HL-60/S4 treated with phorbol 12-myristate 13-acetate at 8.2 ng/mL for 4 days and 3 days (cell line): ENCODE data around the gene KLKB1.
"Not testable (repeated sequence)": the region's sequence is repeated elsewhere in the genome, so short reads cannot be mapped to it uniquely, and the experiment has no call there.

Source experiments
- in situ Hi-C: fragments of 300-500 bp; cut with MboI; formaldehyde crosslinking; loops from 2 replicates; pipeline ENCODE4 v1.15.0; 2022; ENCODE audit warnings: low sequenced_read_pairs

KLKB1 gene

DNA sequence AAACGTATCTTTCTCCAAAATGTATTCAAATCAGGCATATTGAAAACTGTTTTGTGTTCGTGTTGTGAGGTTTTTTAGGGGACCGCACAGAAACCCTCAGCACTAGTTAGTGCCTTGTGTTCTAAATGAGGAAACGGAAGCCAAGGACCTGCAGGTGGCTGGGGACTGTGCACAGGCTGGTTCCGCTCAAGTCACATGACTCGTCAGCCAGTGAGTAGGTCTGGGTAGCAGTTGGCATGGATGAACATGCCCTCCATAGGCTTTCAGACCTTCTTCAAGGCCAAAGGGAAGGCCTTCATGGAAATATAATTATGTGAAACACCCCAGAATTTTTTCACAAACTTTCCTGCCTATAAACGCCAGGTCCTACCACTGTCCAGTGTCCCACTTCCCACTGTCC is 37.4 kb downstream of the KLKB1 start:
- in situ Hi-C loops = no loop called here

DNA sequence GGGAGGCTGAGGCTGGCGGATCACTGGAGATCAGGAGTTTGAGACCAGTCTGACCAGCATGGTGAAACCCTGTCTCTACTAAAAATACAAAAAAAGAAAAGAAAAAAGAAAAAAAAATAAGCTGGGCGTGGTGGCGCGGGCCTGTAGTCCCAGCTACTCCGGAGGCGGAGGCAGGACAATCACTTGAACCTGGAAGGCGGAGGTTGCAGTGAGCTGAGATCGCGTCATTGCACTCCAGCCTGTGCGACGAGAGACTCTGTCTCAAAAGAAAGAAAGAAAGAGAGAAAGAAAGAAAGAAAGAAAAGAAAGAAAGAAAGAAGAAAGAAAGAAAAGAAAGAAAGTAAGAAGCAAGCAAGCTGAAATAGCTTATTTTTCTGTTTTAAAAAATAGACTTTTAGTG is 37.9 kb downstream of the KLKB1 start:
- in situ Hi-C loops = not testable (repeated sequence)

DNA sequence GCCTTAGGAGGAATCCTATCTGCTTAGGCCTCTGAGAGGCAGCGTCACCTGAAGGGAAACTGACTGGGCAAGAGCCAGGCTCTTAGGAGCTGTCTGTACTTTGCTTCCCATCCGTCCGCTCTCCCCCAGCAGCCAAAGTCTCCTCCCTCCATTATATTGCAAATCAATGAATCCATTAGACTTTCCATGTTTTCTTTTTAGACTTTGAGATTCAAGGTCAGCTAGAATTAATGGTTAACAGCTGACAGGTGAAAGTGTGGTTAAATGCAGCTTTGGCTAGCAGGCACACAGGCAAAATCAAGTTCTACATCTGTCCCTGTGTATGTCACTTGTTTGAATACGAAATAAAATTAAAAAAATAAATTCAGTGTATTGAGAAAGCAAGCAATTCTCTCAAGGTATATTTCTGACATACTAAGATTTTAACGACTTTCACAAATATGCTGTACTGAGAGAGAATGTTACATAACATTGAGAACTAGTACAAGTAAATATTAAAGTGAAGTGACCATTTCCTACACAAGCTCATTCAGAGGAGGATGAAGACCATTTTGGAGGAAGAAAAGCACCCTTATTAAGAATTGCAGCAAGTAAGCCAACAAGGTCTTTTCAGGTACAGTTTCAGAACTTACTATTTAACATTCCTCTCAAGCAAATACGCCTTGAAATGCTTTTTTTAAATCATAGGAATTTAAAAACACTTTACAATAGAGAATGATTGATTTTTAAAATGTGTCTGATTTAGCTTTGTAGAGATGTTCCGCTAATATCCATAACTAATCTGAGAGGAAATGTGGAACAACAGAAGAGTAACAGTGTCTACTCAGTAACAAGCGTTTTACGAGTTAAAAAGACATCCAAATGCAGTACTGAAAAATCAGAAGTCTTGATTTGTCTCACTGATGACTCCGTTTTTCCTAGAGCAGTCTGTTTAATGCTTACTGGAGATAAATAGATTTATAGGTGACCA is 38.7 kb downstream of the KLKB1 start, which contains the start of gene F11:
Gene F11, plus strand, starts transcription at position 507 of the 970 bp plus-strand sequence. CDS start 948 bp downstream, outside the sequence.
- in situ Hi-C loops = no loop called here

DNA sequence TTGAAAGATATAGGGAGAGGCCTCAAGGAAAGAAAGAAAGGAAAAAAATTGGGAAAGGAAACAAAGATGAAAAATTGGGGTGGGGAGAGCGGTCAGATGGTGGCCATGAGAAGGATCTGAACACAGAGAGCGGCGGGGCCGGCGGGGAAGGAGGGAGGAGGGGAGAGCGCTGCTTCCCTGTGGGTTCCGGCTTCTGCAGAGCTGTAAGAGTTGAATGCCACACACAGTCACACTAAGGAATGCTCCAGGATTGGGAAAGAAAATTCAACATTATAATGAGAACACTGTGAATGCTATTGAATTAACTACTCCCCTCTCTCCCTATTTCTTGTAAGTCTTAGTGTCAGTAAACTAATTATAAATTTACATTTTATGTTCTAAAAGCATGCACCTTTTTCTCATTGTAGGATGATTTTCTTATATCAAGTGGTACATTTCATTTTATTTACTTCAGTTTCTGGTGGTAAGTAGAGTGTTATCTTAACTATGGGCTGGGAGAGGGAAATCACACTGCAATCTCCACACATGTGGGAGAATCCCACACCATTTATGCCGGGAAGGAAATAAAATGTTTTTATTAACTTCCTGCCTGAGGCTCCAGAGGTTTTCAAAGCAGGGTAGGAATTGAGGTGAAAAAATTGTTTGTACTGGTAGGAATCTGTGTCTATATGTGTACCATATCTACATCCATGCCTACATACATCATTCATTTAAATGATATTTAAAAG is 39.6 kb downstream of the KLKB1 start:
- in situ Hi-C loops = no loop called here

DNA sequence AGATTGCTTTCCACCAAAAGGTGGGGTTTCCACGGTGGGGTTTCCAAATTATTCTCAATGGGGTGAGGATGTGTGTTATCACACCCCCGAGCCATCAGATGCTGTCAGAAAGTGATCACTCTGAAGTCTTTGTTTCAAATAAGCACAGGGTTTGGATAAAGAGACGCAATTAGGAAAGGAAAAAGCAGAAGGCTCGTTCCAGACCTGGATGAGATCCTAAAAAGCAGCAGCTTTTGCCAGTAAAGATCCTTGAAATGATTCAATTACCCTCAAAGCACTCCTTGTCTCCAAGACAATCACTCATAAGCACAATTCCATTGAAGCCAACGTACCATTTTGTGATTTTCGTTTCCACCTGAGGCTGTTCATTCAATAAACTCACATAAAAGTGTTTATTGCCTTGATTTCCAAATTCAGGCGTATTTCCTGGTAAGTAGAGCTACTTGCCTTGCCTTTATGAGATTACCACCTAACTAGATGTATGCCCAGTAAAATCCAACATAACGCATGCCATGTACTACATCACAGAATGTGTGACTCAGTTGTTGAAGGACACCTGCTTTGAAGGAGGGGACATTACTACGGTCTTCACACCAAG is 43.9 kb downstream of the KLKB1 start:
- in situ Hi-C loops = no loop called here

DNA sequence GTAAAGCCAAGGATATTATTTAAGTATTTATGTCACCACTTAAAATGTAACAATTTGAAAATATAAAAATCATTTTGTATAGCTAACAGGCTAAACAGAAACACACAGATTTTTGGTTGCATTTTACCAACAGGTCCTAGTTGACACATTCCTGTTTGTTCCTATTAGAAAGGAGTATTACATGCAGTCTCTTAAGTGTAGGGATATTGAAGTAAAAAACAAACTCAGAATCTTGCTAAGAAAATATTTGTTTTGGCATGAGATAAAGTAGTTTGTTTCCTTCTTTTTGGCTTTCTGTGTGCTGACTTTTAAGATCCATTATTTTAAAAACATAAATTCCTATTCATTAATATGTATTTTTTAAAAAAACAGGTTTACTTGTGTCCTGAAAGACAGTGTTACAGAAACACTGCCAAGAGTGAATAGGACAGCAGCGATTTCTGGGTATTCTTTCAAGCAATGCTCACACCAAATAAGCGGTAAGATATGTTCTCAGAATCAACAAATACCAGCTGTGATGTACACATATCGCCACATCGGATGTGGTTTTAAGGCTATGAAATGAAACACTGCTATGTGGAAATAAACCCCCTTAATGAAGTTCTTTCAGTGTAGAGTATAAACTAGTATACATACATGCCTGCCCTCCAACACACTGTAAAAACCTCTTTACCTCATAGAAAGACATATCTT is 45.5 kb downstream of the KLKB1 start:
- in situ Hi-C loops = no loop called here

DNA sequence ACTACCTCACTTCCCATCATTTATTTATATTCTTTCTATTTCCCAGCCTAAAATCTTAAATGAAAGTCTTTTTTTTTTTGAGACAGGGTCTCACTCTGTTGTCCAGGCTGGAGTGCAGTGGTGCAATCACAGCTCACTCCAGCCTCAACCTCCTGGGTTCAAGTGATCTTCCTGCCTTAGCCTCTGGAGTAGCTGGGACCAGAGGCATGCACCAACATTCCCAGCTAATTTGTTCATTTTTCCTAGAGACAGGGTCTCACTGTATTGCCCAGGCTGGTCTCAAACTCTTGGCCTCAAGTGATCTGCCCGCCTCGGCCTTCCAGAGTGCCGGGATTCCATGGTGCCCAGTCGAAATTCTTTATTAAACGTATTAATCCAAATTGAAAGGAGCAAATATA is 46.1 kb downstream of the KLKB1 start:
- in situ Hi-C loops = not testable (repeated sequence)

DNA sequence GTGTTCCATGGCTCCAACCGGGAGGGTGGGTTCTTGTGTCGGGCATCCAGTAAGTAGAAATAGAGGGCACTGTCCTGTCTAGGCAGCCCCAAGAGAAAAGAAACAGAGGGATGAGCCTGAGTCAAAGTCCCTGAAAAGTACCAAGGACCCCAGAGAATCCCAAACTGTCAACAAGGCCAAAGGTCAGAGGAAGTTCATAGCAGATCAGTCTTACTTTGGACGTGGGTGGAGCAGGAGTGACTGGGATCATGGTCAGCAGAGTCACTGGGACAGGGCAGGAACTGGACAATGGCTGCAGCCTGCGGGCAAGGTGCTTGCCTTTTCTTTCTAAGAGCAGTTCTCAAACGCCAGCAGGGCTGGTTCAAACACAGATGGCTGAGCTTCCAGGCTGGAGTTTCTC is 56.0 kb downstream of the KLKB1 start:
- in situ Hi-C loops = no loop called here

DNA sequence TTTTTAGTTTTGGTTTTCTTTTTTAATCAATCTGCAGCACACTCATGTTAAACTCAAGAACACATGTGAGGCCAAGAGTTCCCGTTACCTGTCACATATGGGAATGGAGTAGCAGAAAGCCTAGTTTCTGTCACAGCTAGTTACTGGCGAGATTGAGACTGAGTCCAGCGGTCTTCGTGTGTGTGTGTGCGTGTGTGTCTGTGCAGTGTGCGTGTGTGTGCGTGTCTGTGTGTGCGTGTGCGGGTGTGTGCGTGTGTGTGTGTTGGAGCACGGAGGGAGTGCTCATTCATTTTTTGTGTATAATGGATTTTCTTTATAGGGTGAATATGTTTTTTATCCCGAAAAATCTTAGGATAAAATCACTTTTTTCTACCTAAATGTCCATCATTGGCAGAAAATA is 57.8 kb downstream of the KLKB1 start:
- in situ Hi-C loops = no loop called here

DNA sequence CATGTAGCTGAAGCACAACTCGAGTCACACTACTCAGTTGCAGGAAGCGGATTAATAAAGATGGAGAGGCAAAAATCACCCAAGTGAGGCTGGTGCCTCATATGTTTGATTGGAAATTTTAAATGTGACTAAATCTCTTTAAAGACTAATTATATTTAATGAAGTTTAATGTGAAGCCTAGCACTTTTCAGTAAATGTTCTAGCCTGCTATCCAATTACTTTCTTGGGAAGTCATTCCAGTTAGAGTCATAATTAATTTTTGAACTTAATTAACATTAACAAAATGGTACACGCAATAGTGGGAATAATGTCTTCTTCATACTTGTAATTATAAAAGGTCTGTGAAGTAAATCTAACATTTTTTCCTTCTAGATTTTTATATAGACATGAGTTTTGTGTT is 59.3 kb downstream of the KLKB1 start:
- in situ Hi-C loops = no loop called here

DNA sequence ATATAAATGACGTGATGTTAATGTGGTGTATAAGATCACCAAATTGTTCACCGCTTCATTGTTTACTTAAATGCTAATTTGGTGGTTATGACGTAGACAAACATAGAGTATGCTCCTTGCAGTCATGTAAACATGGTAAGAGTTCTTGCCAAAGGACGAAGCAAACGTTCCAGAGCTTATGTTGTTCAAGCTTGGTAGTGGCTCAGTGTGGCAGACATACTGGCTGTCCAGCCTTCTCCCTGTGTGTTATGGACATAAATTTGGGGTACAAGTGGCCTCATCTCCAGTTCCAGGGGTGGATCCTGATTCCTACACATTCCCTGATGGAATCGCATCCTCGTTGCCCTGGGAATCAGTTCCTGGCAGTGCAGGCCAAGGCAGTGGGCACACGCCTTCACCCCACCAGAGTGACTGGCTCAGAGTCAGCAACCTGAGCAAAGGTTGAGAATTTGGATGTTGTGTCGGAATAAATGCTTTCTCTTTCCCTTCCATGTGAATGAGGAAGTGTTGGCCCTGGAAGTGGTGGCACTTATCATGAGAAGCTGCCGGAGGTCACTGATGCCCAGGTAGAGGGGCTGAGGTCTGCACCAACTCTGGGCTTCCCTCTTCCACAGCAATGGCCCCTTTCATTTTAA is 64.1 kb downstream of the KLKB1 start:
- in situ Hi-C loops = no loop called here

DNA sequence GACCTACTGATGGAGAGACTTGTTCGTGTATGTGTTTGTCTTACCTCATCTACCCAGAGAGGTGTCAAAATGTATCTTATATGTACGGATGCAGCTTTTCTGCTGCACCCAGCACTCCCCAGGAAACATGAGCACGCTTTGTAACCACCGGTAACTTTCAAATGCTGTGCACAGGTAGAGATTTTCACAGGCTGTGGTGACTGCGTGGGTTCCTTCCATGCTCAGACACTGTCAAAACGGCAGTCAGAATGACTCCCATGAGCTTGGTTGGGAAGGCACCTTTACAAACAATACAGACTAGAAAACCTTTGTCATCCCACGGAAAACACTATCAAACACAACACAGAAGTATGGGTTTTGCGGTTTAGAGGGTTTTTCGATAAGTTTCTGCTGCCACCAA is 66.9 kb downstream of the KLKB1 start:
- in situ Hi-C loops = no loop called here

DNA sequence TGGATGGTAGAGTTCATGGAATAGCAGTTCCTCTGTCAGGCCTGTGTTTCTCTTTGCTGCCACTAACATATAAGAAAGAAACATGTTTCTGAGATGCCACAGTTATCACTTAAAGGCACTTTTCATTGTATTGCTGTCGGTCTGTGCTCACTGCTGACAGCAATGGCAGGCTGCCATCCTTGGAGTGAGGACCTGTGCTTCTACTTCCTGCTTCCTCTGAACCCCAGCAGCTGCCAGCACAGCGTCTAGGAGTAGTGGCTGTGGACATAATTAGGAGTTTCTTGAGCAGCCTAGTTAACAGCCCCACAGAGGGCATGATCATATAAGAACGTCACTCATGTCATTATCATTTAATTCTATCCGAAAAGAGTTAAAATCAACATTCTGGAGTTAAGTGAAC is 69.2 kb downstream of the KLKB1 start:
- in situ Hi-C loops = no loop called here

DNA sequence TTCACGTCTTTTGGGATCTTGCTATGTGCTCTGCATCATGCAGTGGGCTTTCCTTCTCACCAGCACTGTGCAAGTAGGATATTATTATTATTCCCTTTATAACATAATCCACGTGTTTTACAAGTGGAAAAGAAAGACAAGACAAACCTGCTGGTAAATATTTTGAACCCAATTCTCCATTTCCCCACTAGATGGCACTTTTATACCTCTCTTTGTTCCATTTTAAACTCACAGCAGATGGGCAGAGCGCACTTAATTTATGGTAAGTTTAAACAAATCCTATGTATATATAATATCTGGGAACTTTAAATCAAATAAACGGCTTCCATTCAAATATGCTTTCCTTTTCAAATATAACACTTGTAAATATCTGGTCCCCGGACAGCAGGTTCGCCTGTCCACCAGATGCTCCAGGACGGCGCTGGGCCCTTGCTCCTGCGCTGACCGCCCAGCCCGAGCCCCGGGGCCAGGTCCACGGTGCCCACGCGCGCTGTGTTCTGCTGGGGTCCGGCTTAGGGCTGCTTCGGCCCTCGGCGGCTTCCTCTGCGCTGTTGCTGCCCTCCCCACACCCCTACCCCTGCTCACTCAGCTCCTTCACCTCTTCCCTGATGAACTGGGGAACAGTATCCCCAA is 69.8 kb downstream of the KLKB1 start:
- in situ Hi-C loops = no loop called here

DNA sequence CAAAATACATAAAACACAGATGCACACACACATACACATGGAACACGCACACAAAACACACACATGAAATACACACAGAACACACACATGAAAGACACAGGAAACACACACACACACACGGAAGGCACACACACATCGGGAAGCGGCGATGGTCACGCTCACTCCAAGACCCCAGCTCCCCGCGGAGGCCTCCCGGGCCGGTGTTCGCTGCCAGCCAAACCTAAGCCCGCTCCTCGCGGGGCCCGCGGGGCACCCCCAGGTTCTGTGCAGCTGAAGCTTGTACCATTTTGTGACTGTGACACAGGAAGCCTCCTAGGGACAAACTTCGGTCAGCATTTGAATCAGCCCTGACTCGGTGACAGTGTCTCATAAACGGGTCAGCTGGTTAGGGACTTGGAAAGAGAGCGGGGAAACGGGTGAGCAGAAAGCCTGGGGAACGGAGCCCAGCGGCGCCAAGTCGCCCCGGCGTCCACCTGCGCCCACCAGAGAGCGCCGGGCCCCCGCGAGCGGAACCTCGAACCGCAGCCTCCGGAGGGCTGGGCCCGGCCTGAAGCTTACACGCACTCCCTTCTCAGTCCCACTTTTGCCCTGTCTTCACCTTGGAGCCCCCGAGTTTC is 70.8 kb downstream of the KLKB1 start:
- in situ Hi-C loops = no loop called here

DNA sequence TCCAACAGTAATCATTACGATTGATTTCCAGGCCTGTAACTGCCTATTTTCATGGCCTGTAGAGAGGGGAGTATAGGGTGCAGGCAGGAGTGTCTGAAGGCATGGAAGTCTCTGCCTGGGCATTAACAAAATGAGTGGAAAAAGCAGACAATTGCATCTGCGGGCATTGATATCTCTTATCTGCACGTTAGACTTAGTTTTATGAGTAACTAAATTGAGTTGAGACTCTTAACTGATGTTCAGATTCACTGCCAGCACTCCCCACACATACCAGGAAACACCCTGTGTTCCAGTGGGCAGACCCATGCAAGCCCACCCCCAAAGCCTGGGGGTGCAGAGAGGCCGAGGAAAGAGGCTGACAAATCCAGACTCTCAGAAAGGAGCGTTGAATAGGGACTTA is 72.0 kb downstream of the KLKB1 start:
- in situ Hi-C loops = no loop called here

DNA sequence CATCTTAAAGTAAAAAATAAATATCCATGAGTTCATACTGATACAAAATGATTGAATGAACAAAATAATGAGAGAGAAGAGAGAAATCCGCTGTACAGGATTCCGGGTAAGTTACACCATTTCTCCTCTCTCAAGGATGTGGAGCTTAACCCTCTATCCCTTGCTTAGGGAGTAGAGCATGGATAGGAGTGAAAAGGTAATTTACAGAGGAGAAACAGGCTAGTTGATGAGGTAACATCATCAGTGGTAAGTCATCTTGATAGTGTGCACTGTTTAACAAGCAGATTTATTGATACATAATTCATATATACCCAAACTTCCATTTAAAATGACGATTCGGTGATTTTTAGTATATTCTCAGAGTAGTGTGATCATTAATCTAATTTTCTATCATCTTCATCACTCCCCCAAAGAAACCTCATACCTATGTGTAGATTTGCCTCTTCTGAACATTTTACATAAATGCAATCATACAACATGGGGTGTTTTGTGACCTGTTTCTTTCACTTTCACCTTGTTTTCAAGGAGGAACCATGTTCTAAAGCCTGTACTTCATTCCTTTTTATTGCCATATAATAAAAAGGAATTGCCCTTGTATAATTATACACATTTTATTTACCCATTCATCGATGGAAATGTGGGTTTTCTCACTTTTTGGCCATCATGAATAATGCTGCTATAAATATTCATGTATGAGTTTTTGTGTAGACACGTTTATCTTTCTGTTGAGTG is 73.5 kb downstream of the KLKB1 start:
- in situ Hi-C loops = no loop called here

DNA sequence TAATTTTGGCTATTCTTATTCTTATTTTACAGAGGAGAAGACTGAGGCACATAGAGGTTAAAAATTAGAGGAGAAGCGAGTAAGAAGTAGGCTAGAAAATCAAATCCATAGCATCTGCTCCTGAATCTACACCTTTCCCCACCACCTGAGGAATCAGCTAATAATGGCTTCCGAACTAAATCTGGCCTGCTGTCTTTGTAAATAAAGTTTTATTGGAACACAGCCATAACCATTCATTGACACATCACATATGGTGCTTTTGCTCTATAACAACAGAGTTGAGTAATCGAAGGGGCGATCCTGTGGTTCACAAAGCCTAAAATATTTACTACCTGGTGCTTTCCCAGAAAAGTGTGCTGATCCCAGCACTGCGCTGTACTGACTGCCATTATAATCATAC is 76.9 kb downstream of the KLKB1 start:
- in situ Hi-C loops = no loop called here
